HG03439 (cell line): ENCODE measurements around the gene LRRC8E.

Experiments used
- ATAC-seq: cut with Tn5 transposase; IDR thresholded peaks from one replicate; pipeline ENCODE4 v1.9.1; 2021; ENCODE audit warnings: mild to moderate bottlenecking, moderate library complexity; ENCODE audit not compliant: unreplicated experiment

LRRC8E gene

DNA sequence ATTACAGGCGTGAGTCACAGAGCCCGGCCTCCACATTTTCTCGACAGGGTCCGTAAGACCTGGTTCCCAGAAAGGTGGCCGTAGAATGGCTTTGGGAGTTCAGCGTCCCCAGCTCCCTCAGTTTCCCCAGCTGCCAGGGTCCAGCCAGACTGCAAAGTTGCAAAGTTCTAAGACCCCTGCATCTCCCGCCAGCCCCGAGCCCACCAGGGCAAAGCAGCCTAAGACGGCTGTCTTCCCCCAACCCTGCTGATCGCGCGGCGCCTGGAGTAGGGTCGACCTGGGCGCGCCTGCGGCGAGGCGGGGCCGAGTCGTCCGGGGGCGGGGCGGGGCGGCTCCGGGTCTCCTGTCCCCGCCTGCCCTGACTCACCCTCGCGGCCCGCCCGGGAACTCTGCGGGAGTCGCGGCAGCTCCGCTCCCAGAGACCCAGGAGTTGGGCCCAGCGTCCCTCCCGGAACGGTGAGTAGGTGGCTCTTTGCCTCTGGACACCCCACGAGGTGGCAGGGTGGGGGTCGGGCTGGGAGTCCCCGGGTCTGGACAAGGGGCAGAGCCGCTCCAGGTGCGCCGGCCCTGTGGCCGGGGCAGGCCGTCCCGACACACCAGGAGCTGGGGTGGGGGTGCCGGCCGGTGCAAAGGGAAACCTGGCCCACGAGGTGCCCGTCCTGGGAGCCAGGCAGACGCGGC lies at the start of gene LRRC8E:
Gene LRRC8E, plus strand, starts transcription at position 366 of the 681 bp plus-strand sequence. CDS start 7,094 bp downstream, outside the sequence.
- no peak for ATAC-seq

DNA sequence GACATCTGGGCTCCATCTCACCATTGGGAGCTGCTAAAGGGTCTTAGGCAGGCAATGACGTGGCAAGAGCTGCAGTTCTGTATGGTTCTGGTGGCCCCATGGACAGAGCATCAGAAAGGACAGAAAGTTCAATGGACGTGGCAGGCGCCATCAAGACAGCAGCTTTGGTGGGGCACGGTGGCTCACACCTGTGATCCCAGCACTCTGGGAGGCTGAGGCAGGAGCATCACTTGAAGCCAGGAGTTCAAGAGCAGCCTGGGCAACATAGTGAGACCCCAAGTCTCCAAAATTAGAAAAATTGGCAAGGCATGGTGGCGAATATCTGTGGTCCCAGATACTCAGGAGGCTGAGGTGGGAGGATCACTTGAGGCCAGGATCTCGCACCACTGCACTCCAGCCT lies 48.8 kb upstream of the LRRC8E start:
- ATAC-seq, result no peak

- no peak for ATAC-seq
Measured at GRCh38 chr19:7840629-7841028, 47.7 kb upstream of the LRRC8E start.

- ATAC-seq, result no peak
Measured at GRCh38 chr19:7841751-7842660, 46.3 kb upstream of the LRRC8E start.

- no peak for ATAC-seq
Measured at GRCh38 chr19:7842661-7843294, 45.5 kb upstream of the LRRC8E start.

DNA sequence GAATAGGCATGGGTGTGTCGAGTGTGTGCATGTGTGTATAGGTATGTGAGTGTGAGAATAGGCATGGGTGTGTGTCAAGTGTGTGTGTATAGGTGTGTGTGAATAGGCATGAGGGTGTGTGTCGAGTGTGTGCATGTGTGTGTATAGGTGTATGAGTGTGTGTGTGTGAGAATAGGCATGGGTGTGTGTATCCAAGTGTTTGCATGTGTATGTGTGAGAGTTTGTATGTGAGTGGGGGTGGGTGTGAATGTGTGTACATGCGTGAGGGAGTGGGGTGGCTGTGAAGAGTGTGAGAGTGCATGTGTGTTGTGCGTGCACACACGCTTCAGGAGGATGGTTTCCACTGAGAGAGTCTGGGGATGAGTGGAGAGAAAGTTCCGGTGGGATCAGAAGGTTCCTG lies 44.8 kb upstream of the LRRC8E start:
- ATAC-seq, result no peak

DNA sequence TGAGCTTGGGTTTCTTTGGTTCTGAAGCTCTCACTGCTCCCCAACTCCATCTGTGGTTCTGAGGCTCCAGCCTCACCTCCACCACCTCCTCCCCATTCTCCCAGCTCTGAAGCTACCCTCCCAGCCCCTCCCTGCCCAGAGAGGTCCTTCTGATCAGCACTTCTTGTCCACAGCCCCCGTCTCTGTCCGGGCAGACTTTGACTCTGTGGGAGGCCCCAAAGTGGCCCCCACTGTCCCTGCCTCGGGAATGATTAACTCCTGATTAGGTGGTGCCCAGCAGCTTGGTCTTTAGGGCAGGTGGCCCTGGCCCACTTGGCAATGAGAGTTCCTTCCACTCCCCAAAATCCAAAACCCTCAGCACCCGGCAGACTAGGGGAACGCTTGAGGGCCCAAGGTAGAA lies 43.9 kb upstream of the LRRC8E start:
- ATAC-seq, result no peak

DNA sequence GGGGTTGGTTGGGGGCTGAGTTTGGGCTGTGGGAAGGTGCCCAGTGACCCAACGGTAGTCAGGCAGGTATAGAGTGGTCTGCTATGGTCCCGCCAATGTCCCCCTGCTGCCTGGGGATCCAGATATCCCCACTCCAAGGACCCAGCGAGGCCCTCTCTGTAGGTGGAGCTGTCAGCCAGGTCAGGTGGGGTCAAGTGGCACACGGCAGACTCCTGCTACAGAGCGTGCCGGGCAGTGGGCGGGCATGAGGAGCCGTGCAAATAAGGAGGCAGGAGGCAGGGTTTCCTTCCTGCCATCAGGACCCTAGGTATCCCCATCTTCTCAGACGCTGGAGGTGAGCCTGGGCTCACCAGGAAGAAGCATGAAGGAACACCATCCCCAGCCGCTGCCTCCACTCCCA lies 43.4 kb upstream of the LRRC8E start:
- no peak for ATAC-seq

- ATAC-seq, result no peak
Measured at GRCh38 chr19:7845390-7846154, 42.7 kb upstream of the LRRC8E start.

GRCh38 chr19:7846155-7846646 lies 42.1 kb upstream of the LRRC8E start:
- ATAC-seq, result no peak

DNA sequence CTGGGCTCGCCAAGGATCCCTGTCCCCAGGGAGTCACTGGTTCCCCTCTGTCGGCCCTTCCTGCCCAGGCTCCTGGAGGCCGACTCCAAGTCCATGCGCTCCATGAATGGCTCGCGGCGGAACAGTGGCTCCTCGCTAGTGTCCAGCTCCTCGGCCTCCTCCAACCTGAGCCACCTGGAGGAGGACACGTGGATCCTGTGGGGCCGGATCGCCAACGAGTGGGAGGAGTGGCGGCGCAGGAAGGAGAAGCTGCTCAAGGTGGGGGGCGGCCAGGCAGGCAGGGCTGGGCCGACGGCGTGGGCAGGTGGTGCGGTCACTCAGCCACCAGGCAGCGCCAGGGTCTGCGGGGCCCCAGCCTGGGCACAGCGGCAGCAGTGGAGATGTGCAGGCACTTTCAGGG lies 40.6 kb upstream of the LRRC8E start:
- ATAC-seq, result no peak

DNA sequence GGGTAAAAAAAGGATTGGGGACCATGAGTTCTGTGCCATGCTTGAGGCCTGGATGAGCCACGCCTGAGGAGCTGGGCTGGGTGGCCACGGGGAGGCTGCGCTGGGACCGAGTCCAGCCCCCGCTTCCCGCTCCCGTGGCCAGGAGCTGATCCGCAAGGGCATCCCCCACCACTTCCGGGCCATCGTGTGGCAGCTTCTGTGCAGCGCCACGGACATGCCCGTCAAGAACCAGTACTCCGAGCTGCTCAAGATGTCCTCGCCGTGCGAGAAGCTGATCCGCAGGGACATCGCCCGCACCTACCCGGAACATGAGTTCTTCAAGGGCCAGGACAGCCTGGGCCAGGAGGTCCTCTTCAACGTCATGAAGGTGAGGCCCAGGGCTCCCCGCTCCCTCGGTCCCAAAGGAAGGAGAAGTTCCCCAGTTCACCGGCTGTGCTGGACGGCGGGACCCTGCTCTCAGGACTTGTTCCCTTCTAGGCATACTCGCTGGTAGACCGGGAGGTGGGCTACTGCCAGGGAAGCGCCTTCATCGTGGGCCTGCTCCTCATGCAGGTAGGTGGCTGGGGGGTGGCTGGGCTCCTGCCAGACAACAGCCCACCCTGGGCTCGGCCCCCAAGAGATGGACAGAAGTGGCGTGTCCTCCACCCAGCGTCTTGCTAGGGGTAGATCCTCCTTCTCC lies 39.4 kb upstream of the LRRC8E start:
- ATAC-seq, result no peak

- ATAC-seq, result no peak
Measured at GRCh38 chr19:7849631-7849999, 38.7 kb upstream of the LRRC8E start.

DNA sequence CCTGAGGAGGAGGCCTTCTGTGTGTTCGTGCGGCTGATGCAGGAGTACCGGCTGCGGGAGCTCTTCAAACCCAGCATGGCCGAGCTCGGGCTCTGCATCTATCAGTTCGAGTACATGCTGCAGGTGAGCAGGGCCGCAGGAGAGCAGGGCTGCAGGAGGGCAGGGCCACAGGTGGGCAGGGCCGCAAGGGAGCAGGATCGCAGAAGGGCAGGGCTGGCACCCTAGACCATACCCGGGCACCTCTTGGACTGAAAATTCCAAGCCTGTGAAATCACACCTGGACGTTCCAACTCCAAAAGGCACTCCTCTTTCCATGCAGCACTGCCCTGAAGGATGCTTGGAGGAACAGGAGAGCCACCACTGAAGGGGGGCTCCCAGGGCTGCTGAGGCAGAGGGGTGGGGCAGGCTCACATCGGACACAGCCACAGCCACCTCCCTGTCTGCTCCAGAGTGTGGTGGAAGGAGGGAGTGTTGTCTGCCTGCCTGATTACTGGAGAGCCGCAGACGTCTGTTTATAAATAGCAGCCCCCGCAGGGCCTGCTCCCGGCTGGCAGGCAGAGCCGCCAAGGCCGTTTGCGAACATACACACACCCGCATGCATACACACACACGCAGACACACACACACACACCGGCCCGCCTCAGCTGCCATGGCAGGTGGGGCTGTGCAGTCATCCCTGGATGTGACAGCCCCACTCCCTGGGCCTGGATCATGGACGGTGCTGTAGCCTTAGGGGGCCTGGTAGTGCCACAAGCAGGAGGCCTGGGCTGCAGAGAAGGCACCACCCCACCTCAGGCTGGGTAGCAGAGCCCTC lies 38.1 kb upstream of the LRRC8E start:
- ATAC-seq, result no peak

- no peak for ATAC-seq
Measured at GRCh38 chr19:7850945-7851622, 37.2 kb upstream of the LRRC8E start.

- no peak for ATAC-seq
Measured at GRCh38 chr19:7851623-7852500, 36.4 kb upstream of the LRRC8E start.

- ATAC-seq, result no peak
Measured at GRCh38 chr19:7852851-7853769, 35.2 kb upstream of the LRRC8E start.
